ENCODE results near the gene ANKS3.

DNA sequence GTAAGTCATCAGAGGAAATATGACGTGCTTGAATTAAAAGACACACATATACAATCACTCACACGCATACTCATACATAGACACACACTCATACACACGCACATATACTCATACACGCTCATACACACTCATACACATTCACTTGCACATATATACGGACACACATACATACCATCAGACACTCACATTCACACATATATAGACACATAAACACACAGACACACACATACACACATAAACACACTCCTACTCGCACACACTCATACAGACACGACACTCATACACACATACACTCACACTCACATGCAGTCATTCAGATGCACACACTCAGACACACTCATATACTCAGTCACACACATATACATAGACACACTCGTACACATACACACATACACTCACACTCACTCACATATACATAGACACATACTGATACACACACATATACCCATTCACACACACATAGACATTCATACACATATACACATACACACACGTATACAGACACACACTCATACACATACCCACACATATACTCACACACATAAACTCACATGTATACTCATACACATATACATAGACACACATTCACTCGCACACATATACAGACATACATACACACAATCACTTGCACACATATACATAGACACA, 65.6 kb downstream of the ANKS3 start:
- TF ChIP-seq POLR2A (IDR thresholded peaks at IDR 0.05): no peak
- TF ChIP-seq, protein P1, sequence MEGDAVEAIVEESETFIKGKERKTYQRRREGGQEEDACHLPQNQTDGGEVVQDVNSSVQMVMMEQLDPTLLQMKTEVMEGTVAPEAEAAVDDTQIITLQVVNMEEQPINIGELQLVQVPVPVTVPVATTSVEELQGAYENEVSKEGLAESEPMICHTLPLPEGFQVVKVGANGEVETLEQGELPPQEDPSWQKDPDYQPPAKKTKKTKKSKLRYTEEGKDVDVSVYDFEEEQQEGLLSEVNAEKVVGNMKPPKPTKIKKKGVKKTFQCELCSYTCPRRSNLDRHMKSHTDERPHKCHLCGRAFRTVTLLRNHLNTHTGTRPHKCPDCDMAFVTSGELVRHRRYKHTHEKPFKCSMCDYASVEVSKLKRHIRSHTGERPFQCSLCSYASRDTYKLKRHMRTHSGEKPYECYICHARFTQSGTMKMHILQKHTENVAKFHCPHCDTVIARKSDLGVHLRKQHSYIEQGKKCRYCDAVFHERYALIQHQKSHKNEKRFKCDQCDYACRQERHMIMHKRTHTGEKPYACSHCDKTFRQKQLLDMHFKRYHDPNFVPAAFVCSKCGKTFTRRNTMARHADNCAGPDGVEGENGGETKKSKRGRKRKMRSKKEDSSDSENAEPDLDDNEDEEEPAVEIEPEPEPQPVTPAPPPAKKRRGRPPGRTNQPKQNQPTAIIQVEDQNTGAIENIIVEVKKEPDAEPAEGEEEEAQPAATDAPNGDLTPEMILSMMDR (IDR thresholded peaks at IDR 0.05 in 4 of 5, conservative IDR thresholded peaks at IDR 0.05 in 1 of 5): no peak

Data from gastrocnemius medialis (tissue), 4 donors.